T-helper 1 cell treated with Interleukin-12 subunit alpha and Interleukin-12 subunit beta and Interleukin-4 antibody, amounts not matched to agents 30 ng/mL and 1 ng/mL, for 36 hours (primary cell): ENCODE data around the gene PHC3. TPM values are rescaled to one million over a fixed set of nuclear protein-coding genes. Genes with fewer than 3 reads are reported as not detected.
"Not testable (repeated sequence)": the region's sequence is repeated elsewhere in the genome, so short reads cannot be mapped to it uniquely, and the experiment has no call there.

Experiments
- intact Hi-C: fragments of 100-400 bp; cut with micrococcal nuclease; formaldehyde crosslinking; loops from one replicate; pipeline ENCODE4 v1.15.1; 2024
- total RNA-seq: library from RNA; stranded (reverse); gene quantifications from 2 replicates; pipeline ENCODE4 v1.2.3, GENCODE V29; 2022

PHC3 gene
- total RNA-seq = 80.5 and 81.5 TPM in 2 replicates

GRCh38 chr3:170180908-170181885 is at the start of gene PHC3:
TSS of gene PHC3 (minus strand) at chr3:170181733. CDS start at chr3:170181715, 18 bp downstream.
- intact Hi-C loops = loop anchor here (1.0 to 5.0 kb wide), 15 partner anchors 8 to 727 kb away; partner anchors contain the start of genes EIF5A2, GPR160, LRRC34 and LRRIQ4

GRCh38 chr3:170228093-170228766 is 46.7 kb upstream of the PHC3 start:
- intact Hi-C loops = no loop called here

- intact Hi-C loops = no loop called here
Measured at GRCh38 chr3:170226426-170226960, 45.0 kb upstream of the PHC3 start.

GRCh38 chr3:170225166-170225565 is 43.6 kb upstream of the PHC3 start:
- intact Hi-C loops = no loop called here

GRCh38 chr3:170222647-170223541 is 41.4 kb upstream of the PHC3 start:
- intact Hi-C loops = loop anchor here (1.0 to 2.0 kb wide), 13 partner anchors 34 to 685 kb away; partner anchors contain the start of genes EIF5A2, GPR160, MYNN and PHC3

- intact Hi-C loops = loop anchor here (1.0 to 2.0 kb wide), 11 partner anchors 37 to 648 kb away; partner anchors contain the start of genes GPR160, MYNN, PHC3 and RPL22L1
Measured at GRCh38 chr3:170221924-170222646, 40.6 kb upstream of the PHC3 start, which contains the start of gene PRKCI. TSS of gene PRKCI (plus strand) at chr3:170222424. CDS start at chr3:170222670, 246 bp downstream.

- intact Hi-C loops = no loop called here
Measured at GRCh38 chr3:170220871-170221270, 39.3 kb upstream of the PHC3 start.

GRCh38 chr3:170219850-170220249 is 38.3 kb upstream of the PHC3 start:
- intact Hi-C loops = no loop called here

GRCh38 chr3:170211668-170212067 is 30.1 kb upstream of the PHC3 start:
- intact Hi-C loops = no loop called here

- intact Hi-C loops = no loop called here
Measured at GRCh38 chr3:170207717-170208116, 26.2 kb upstream of the PHC3 start.

- intact Hi-C loops = not testable (repeated sequence)
Measured at GRCh38 chr3:170206164-170206762, 24.7 kb upstream of the PHC3 start.

GRCh38 chr3:170205302-170205701 is 23.8 kb upstream of the PHC3 start:
- intact Hi-C loops = no loop called here

- intact Hi-C loops = no loop called here
Measured at GRCh38 chr3:170204509-170204908, 23.0 kb upstream of the PHC3 start.

GRCh38 chr3:170204023-170204472 is 22.5 kb upstream of the PHC3 start:
- intact Hi-C loops = no loop called here

- intact Hi-C loops = no loop called here
Measured at GRCh38 chr3:170203457-170203856, 21.9 kb upstream of the PHC3 start.

- intact Hi-C loops = no loop called here
Measured at GRCh38 chr3:170201527-170201926, 20.0 kb upstream of the PHC3 start.

GRCh38 chr3:170200987-170201386 is 19.5 kb upstream of the PHC3 start:
- intact Hi-C loops = no loop called here

- intact Hi-C loops = no loop called here
Measured at GRCh38 chr3:170196833-170197232, 15.3 kb upstream of the PHC3 start.

- intact Hi-C loops = not testable (repeated sequence)
Measured at GRCh38 chr3:170195759-170196158, 14.2 kb upstream of the PHC3 start.
